HepG2 (cell line): Measurements from ENCODE around the gene CFAP69. TPM values are rescaled to one million over a fixed set of nuclear protein-coding genes. Genes with fewer than 3 reads are reported as not detected.

Source experiments
- ATAC-seq: fragments of 200-7000 bp; cut with Tn5 transposase; 3 replicates; pipeline ENCODE4 v1.9.1; 2020; ENCODE audit warnings: mild to moderate bottlenecking, moderate library complexity
- BruUV-seq: library from RNA; stranded (reverse); fragments of 400-500 nt; replicated peaks from 2 replicates; lab custom pipeline; 2021; lab: Mats Ljungman, UMichigan
- CTCF ChIA-PET: fragments of 300-600 bp; formaldehyde crosslinking; extraction: SDS; loops from one replicate; lab custom pipeline; 2021; ENCODE audit warnings: low total read pairs, inconsistent platforms, low intra/inter-chr PET ratio; lab: Yijun Ruan, JAX
- POLR2A ChIA-PET: fragments of 350-600 bp; sonication (Branson Sonifier 250); formaldehyde crosslinking; loops from one replicate; lab custom pipeline; 2020; ENCODE audit warnings: antibody characterized with exemption, inconsistent platforms; lab: Yijun Ruan, JAX
- DNase-seq: peaks from one replicate; pipeline ENCODE4 v3.0.0-alpha.2; 2015; ENCODE audit warnings: low spot score
- FAIRE-seq: peaks from 3 replicates; lab custom pipeline; 2011; peaks lifted over from hg19 to GRCh38; lab: Jason Lieb, UNC
- H2AFZ ChIP-seq: one replicate; pipeline ENCODE4 v1.6.1; 2011; ENCODE audit warnings: low read length, inconsistent platforms
- H3K27ac ChIP-seq: fragments of 300-600 bp; 3 replicates; pipeline ENCODE4 v1.8.0; 2011; ENCODE audit warnings: mixed run types, mild to moderate bottlenecking, mixed read lengths, low read length, inconsistent platforms; ENCODE audit not compliant: insufficient read depth; ENCODE audit errors: extremely low read length
- H3K27me3 ChIP-seq, 2 experiments: fragments of 200-600 bp in 1 of 2; 2 replicates in 1 of 2; 3 replicates in 1 of 2; pipeline versions ENCODE4 v1.6.0 to v1.8.0; 2011; ENCODE audit warnings: low read length in 2 of 2, mild to moderate bottlenecking in 2 of 2, moderate library complexity in 2 of 2, inconsistent platforms in 1 of 2; ENCODE audit not compliant: insufficient read depth in 2 of 2, control insufficient read depth in 1 of 2
- H3K36me3 ChIP-seq, 2 experiments: fragments of 200-600 bp in 1 of 2; replicated peaks in 1 of 2; 2 replicates in 1 of 2; 3 replicates in 1 of 2; pipeline versions ENCODE4 v1.5.1 to v1.8.0; 2011; ENCODE audit warnings: low read length in 2 of 2, inconsistent platforms in 1 of 2; ENCODE audit not compliant: insufficient read depth in 2 of 2, control insufficient read depth in 1 of 2
- H3K4me1 ChIP-seq: 2 replicates; pipeline ENCODE4 v1.5.1; 2012; ENCODE audit warnings: low read length, inconsistent platforms; ENCODE audit not compliant: insufficient read depth
- H3K4me2 ChIP-seq: 2 replicates; pipeline ENCODE4 v1.6.0; 2011; ENCODE audit warnings: low read depth, low read length, inconsistent platforms
- H3K4me3 ChIP-seq, 3 experiments: fragments of 200-600 bp in 1 of 3; sonication (generic), shearing (Covaris generic) in 1 of 3; replicated peaks in 1 of 3; 2 replicates each; pipeline ENCODE4 v1.5.1; 2011 to 2016; ENCODE audit warnings: low read length in 3 of 3, inconsistent platforms in 2 of 3, low read depth in 2 of 3, mild to moderate bottlenecking in 2 of 3, control low read depth in 1 of 3, mixed read lengths in 1 of 3; ENCODE audit not compliant: insufficient read depth in 1 of 3
- H3K79me2 ChIP-seq: one replicate; pipeline ENCODE4 v1.6.1; 2011; ENCODE audit warnings: low read length, inconsistent platforms; ENCODE audit not compliant: insufficient read depth
- H3K9ac ChIP-seq: 2 replicates; pipeline ENCODE4 v1.6.0; 2011; ENCODE audit warnings: mild to moderate bottlenecking, low read depth, low read length, inconsistent platforms; ENCODE audit not compliant: insufficient read depth
- H3K9me3 ChIP-seq: 2 replicates; pipeline ENCODE4 v1.5.1; 2012; ENCODE audit warnings: mild to moderate bottlenecking, low read length
- H4K20me1 ChIP-seq: 2 replicates; pipeline ENCODE4 v1.6.0; 2011; ENCODE audit warnings: inconsistent platforms, mild to moderate bottlenecking, low read length, moderate library complexity; ENCODE audit not compliant: insufficient read depth
- FOSL1 ChIP-seq: sonication (generic); formaldehyde crosslinking; IDR thresholded peaks from 2 replicates; pipeline ENCODE4 v1.9.0; 2021; ENCODE audit warnings: missing genetic modification reagents, borderline replicate concordance
- HDAC6 ChIP-seq: fragments of 200-600 bp; sonication (generic); IDR thresholded peaks from 2 replicates; pipeline ENCODE4 v1.7.0; 2017; ENCODE audit warnings: mild to moderate bottlenecking, antibody characterized with exemption, low read length, low read depth
- KLF9 ChIP-seq: IDR thresholded peaks from 2 replicates; pipeline ENCODE4 v1.6.1; 2016; ENCODE audit warnings: low read depth
- MAFF ChIP-seq: IDR thresholded peaks from 2 replicates; pipeline ENCODE4 v1.6.1; 2011; ENCODE audit warnings: low read depth, low read length, improper control_type of control experiment
- MAFK ChIP-seq, 2 experiments: IDR thresholded peaks in 1 of 2; conservative IDR thresholded peaks in 1 of 2; 2 replicates each; pipeline ENCODE4 v1.6.1; 2011; ENCODE audit warnings: improper control_type of control experiment in 2 of 2, low read length in 2 of 2
- NCOA1 ChIP-seq: sonication (generic); formaldehyde crosslinking; IDR thresholded peaks from 2 replicates; pipeline ENCODE4 v1.9.0; 2021; ENCODE audit warnings: missing genetic modification reagents
- NPAS2 ChIP-seq: sonication (generic); formaldehyde crosslinking; IDR thresholded peaks from 2 replicates; pipeline ENCODE4 v1.8.0; 2022; ENCODE audit warnings: mild to moderate bottlenecking, missing genetic modification reagents, borderline replicate concordance
- RBM39 ChIP-seq: fragments of 200-400 bp; formaldehyde crosslinking; IDR thresholded peaks from one replicate; pipeline ENCODE4 v1.6.1; 2018; ENCODE audit warnings: antibody characterized with exemption, mild to moderate bottlenecking, low read depth, low read length; ENCODE audit not compliant: poor library complexity, severe bottlenecking
- TGIF2 ChIP-seq: IDR thresholded peaks from 2 replicates; pipeline ENCODE4 v1.6.1; 2016; ENCODE audit warnings: control low read depth, missing compliant biosample characterization
- ZHX1 ChIP-seq: sonication (generic); formaldehyde crosslinking; IDR thresholded peaks from 2 replicates; pipeline ENCODE4 v1.8.1; 2022; ENCODE audit warnings: low read depth, mild to moderate bottlenecking, missing genetic modification reagents
- ZNF446 ChIP-seq: sonication (generic); formaldehyde crosslinking; IDR thresholded peaks from 2 replicates; pipeline ENCODE4 v1.5.0; 2020; ENCODE audit warnings: mild to moderate bottlenecking, missing genetic modification reagents
- ZNF589 ChIP-seq: sonication (generic); formaldehyde crosslinking; conservative IDR thresholded peaks from 2 replicates; pipeline ENCODE4 v1.8.0; 2022; ENCODE audit warnings: mild to moderate bottlenecking, moderate library complexity, missing genetic modification reagents
- ZNF614 ChIP-seq: IDR thresholded peaks from 2 replicates; pipeline ENCODE4 v1.6.1; 2018; ENCODE audit warnings: missing biosample characterization, missing genetic modification reagents, inconsistent platforms, borderline replicate concordance
- ZNF691 ChIP-seq: sonication (generic); formaldehyde crosslinking; IDR thresholded peaks from 2 replicates; pipeline ENCODE4 v1.4.0; 2020; ENCODE audit warnings: missing genetic modification reagents, low read depth, mild to moderate bottlenecking, borderline replicate concordance
- ZNF704 ChIP-seq: sonication (generic); formaldehyde crosslinking; IDR thresholded peaks from 2 replicates; pipeline ENCODE4 v1.8.1; 2023; ENCODE audit warnings: mild to moderate bottlenecking, inconsistent platforms, moderate library complexity, missing genetic modification reagents, borderline replicate concordance
- WGBS: methylation state at CpG from one replicate; pipeline ENCODE4 v1.1.6; 2017; ENCODE audit warnings: low lambda C conversion rate; 5-methylcytosine and 5-hydroxymethylcytosine counted together
- in situ Hi-C: cut with HindIII; loops from 2 replicates; pipeline ENCODE4 v1.10.0; 2017; ENCODE audit warnings: low pct_unique_long_range_greater_than_20kb; ENCODE audit not compliant: extremely low pct_ligation_motif_present
- intact Hi-C: fragments of 100-400 bp; cut with micrococcal nuclease; formaldehyde crosslinking; loops from one replicate; pipeline ENCODE4 v1.10.0; 2022; ENCODE audit not compliant: unreplicated experiment
- polyA plus RNA-seq, 8 experiments: library from polyadenylated mRNA; depleted of rRNA in 3 of 8; stranded (reverse) in 7 of 8; unstranded in 1 of 8; fragments of >200 nt; fragmentation: Illumina TruSeq in 4 of 8; extraction: Trizol in 4 of 8; gene quantifications; 2 replicates each; pipeline versions ENCODE4 v1.2.1 to v1.2.3, GENCODE V29; 2011 to 2016; ENCODE audit warnings: low read depth in 4 of 8, missing spikeins in 1 of 8, mixed read lengths in 1 of 8; ENCODE audit not compliant: insufficient read depth in 1 of 8
- total RNA-seq, 5 experiments: library from RNA; depleted of rRNA; stranded (reverse); fragments of >200 nt; fragmentation: Illumina TruSeq; extraction: Trizol; gene quantifications; 2 replicates each; pipeline ENCODE4 v1.2.3, GENCODE V29; 2016; ENCODE audit warnings: low read depth in 1 of 5

Gene CFAP69
- total and polyA plus RNA-seq, 2 of the 13 experiments (the other 11 are each of a cell fraction or from before 2014, with no cell fraction given), result 2.2 to 4.0 TPM

- H3K4me1 ChIP-seq, result peaks cover 13% of the 10 kb centered on the region; the same call in 1 of the 2 replicates
- ChIA-PET CTCF (no interaction called here), POLR2A (no interaction called here)
- H3K27me3 ChIP-seq, result no peaks in the 10 kb centered on the region
- no peak for TF ChIP-seq TGIF2 (CRISPR knock-in tag)
- TF ChIP-seq MAFF, result peak; percentile 90
- peak; percentile 86 to 89 for TF ChIP-seq MAFK (conservative IDR thresholded peaks at IDR 0.05 in 1 of 2, IDR thresholded peaks at IDR 0.05 in 1 of 2; ENCODE audit: low read length in 2 of 2)
- TF ChIP-seq ZNF614 (CRISPR knock-in tag), result no peak
- TF ChIP-seq HDAC6, result no peak
- no peak for TF ChIP-seq ZNF691
- WGBS, result 68% methylated on average over 4 of the region's 4 CpGs
- H3K36me3 ChIP-seq, result no peaks in the 10 kb centered on the region
- no peak for DNase-seq
- intact Hi-C loops, result loop anchor here (10.0 kb wide), 1 partner anchor 461 kb away; no protein-coding TSS in a partner anchor
- no peak for ATAC-seq
- BruUV-seq, result no TSS peak
- no peaks in the 10 kb centered on the region for H4K20me1 ChIP-seq
- H3K9ac ChIP-seq, result no peak overlapping the region
- no peak overlapping the region for H3K4me2 ChIP-seq
- FAIRE-seq, result no peak
- H2AFZ ChIP-seq, result no peak overlapping the region
- no peak overlapping the region for H3K4me3 ChIP-seq
- no peaks in the 10 kb centered on the region for H3K9me3 ChIP-seq
- in situ Hi-C loops, result no loop called here
- no peaks in the 10 kb centered on the region for H3K79me2 ChIP-seq
- no peak overlapping the region for H3K27ac ChIP-seq
Measured at GRCh38 chr7:90313907-90314306, 68.9 kb downstream of the CFAP69 start.

GRCh38 chr7:90320014-90320413, 75.0 kb downstream of the CFAP69 start:
- no peaks in the 10 kb centered on the region for H3K9me3 ChIP-seq
- H2AFZ ChIP-seq, result no peak overlapping the region
- ATAC-seq (no peak), FAIRE-seq (no peak), DNase-seq (no peak)
- peaks cover 0 to 32% of the 10 kb centered on the region in 2 experiments; a peak in 3 of 5 replicates for H3K27me3 ChIP-seq
- WGBS, result 43% methylated on average over 7 of the region's 7 CpGs
- H3K4me2 ChIP-seq, result no peak overlapping the region
- H3K9ac ChIP-seq, result no peak overlapping the region
- no peaks in the 10 kb centered on the region for H3K36me3 ChIP-seq
- BruUV-seq, result no TSS peak
- H3K4me1 ChIP-seq, result no peaks in the 10 kb centered on the region
- H4K20me1 ChIP-seq, result no peaks in the 10 kb centered on the region
- no peak overlapping the region for H3K27ac ChIP-seq
- intact Hi-C loops, result no loop called here
- CTCF ChIA-PET, result no interaction called here
- H3K4me3 ChIP-seq, result no peak overlapping the region
- POLR2A ChIA-PET, result no interaction called here
- in situ Hi-C loops, result no loop called here
- H3K79me2 ChIP-seq, result no peaks in the 10 kb centered on the region
- TF ChIP-seq ZNF589, result no peak
- TF ChIP-seq KLF9, result no peak
- no peak for TF ChIP-seq FOSL1 (CRISPR knock-in tag)
- no peak for TF ChIP-seq NCOA1
- no peak for TF ChIP-seq NPAS2 (CRISPR knock-in tag)
- TF ChIP-seq ZNF446, result no peak
- no peak for TF ChIP-seq ZHX1 (CRISPR knock-in tag)
- no peak for TF ChIP-seq ZNF704
- no peak for TF ChIP-seq RBM39
